HG03060 (cell line): Measurements from ENCODE around the gene SP1.
"Not testable (repeated sequence)": the region's sequence is repeated elsewhere in the genome, so short reads cannot be mapped to it uniquely, and the experiment has no call there.

Source experiments
- ATAC-seq: cut with Tn5 transposase; IDR thresholded peaks from one replicate; pipeline ENCODE4 v1.9.1; 2021; ENCODE audit warnings: low read depth, moderate number of reproducible peaks; ENCODE audit not compliant: unreplicated experiment

SP1 gene

GRCh38 chr12:53358836-53359419 is 21.0 kb upstream of the SP1 start:
- no peak for ATAC-seq

- not testable (repeated sequence) for ATAC-seq
Observed at GRCh38 chr12:53361638-53362037, 18.3 kb upstream of the SP1 start.

GRCh38 chr12:53365245-53365904 is 14.6 kb upstream of the SP1 start:
- ATAC-seq, result no peak

GRCh38 chr12:53373554-53374133 is 6.3 kb upstream of the SP1 start:
- ATAC-seq, result not testable (repeated sequence)

- ATAC-seq, result not testable (repeated sequence)
Observed at GRCh38 chr12:53374277-53374676, 5.7 kb upstream of the SP1 start.

GRCh38 chr12:53376747-53377146 is 3.2 kb upstream of the SP1 start:
- no peak for ATAC-seq

- ATAC-seq, result no peak
Observed at GRCh38 chr12:53378222-53378621, 1.8 kb upstream of the SP1 start.

GRCh38 chr12:53378724-53379388 is 1.1 kb upstream of the SP1 start:
- ATAC-seq, result no peak

- ATAC-seq, result peak; percentile 78
Observed at GRCh38 chr12:53379389-53380103, 430 bp upstream of the SP1 start.

GRCh38 chr12:53380794-53381730 is 1.1 kb downstream of the SP1 start:
- ATAC-seq, result no peak

- ATAC-seq, result no peak
Observed at GRCh38 chr12:53381731-53382630, 2.0 kb downstream of the SP1 start.

- no peak for ATAC-seq
Observed at GRCh38 chr12:53383258-53383657, 3.3 kb downstream of the SP1 start.

- not testable (repeated sequence) for ATAC-seq
Observed at GRCh38 chr12:53386381-53386780, 6.4 kb downstream of the SP1 start.

- no peak for ATAC-seq
Observed at GRCh38 chr12:53388932-53389331, 9.0 kb downstream of the SP1 start.

GRCh38 chr12:53389702-53390101 is 9.7 kb downstream of the SP1 start:
- no peak for ATAC-seq

GRCh38 chr12:53391724-53392123 is 11.7 kb downstream of the SP1 start:
- no peak for ATAC-seq

GRCh38 chr12:53399896-53400295 is 19.9 kb downstream of the SP1 start:
- no peak for ATAC-seq

GRCh38 chr12:53402351-53402750 is 22.4 kb downstream of the SP1 start:
- ATAC-seq, result not testable (repeated sequence)

- ATAC-seq, result no peak
Observed at GRCh38 chr12:53402871-53403270, 22.9 kb downstream of the SP1 start.
